ENCODE measurements around the gene CAMTA1.

DNA sequence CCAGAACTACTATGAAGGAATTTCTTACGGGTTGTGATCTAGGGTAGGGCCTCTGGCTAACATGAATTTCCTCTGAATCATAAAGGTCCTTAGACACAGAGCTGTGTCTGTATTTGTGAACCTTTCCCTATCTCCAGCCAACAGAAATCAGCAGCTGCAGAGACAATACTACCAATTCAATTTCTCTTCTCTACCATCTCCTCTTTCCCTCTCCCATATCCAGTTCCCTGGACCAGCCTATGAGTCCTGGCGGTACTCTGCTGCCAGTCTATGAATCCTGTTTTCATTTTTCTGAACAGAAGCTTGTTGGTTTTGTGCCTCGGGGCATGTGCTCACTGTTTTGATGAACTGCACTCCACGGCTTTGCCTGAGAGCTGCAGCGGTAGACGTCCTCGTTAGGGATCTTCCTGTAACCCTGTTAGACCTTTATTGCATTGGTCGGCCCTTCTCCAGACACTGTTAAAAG lies 527.9 kb downstream of the CAMTA1 start:
- TF ChIP-seq POLR2A (IDR thresholded peaks at IDR 0.05) (no peak), POLR2AphosphoS5 (IDR thresholded peaks at IDR 0.05) (no peak)
- TF ChIP-seq, protein P1, sequence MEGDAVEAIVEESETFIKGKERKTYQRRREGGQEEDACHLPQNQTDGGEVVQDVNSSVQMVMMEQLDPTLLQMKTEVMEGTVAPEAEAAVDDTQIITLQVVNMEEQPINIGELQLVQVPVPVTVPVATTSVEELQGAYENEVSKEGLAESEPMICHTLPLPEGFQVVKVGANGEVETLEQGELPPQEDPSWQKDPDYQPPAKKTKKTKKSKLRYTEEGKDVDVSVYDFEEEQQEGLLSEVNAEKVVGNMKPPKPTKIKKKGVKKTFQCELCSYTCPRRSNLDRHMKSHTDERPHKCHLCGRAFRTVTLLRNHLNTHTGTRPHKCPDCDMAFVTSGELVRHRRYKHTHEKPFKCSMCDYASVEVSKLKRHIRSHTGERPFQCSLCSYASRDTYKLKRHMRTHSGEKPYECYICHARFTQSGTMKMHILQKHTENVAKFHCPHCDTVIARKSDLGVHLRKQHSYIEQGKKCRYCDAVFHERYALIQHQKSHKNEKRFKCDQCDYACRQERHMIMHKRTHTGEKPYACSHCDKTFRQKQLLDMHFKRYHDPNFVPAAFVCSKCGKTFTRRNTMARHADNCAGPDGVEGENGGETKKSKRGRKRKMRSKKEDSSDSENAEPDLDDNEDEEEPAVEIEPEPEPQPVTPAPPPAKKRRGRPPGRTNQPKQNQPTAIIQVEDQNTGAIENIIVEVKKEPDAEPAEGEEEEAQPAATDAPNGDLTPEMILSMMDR (IDR thresholded peaks at IDR 0.05): no peak

Data from upper lobe of left lung (tissue), 4 donors.